RKO (cell line): ENCODE measurements around the gene TUG1.

Experiments
- DNase-seq: peaks from one replicate; pipeline ENCODE4 v3.0.0-alpha.2; 2016; ENCODE audit warnings: low spot score

TUG1 gene

GRCh38 chr22:31001124-31001770, 32.2 kb downstream of the TUG1 start:
- no peak for DNase-seq

- no peak for DNase-seq
These were observed 36.5 kb downstream of the TUG1 start for GRCh38 chr22:31005535-31005934.

GRCh38 chr22:31019191-31019930, 50.3 kb downstream of the TUG1 start:
- no peak for DNase-seq

- no peak for DNase-seq
These were observed 51.3 kb downstream of the TUG1 start for GRCh38 chr22:31020334-31020733.

- no peak for DNase-seq
These were observed 53.5 kb downstream of the TUG1 start for GRCh38 chr22:31022516-31022915.
